VCaP (cell line): Measurements from ENCODE around the gene AMN1.
A peak's percentile ranks its signal among the peaks of the same experiment; 100 is the strongest.
"Not testable (repeated sequence)": the region's sequence is repeated elsewhere in the genome, so short reads cannot be mapped to it uniquely, and the experiment has no call there.

Experiments
- H3K27ac ChIP-seq: fragments of 450-650 bp; 2 replicates; pipeline ENCODE4 v1.5.1; 2017
- TF ChIP-seq, protein P1 (sequence below): fragments of 450-650 bp; conservative IDR thresholded peaks from 2 replicates; pipeline ENCODE4 v1.5.1; 2017; ENCODE audit warnings: mild to moderate bottlenecking, moderate library complexity

AMN1 gene

DNA sequence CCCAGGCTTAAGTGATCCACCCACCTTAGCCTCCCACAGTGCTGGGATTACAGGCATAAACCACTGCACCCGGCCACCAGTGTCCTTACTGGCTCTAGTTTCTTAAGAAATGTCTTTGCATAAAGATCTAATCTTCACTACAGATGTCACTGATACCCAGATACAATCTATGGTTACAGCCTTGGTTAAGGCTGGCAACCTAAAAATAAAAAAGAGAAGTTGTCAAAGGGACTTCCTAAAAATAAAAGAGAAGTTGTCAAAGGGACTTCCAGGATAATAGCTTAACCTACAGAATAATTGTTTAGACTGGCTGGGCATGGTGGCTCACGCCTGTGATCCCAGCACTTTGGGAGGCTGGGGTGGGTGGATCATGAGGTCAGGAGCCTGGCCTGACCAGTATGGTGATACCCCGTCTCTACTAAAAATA is 41.7 kb downstream of the AMN1 start:
- TF ChIP-seq, protein P1, sequence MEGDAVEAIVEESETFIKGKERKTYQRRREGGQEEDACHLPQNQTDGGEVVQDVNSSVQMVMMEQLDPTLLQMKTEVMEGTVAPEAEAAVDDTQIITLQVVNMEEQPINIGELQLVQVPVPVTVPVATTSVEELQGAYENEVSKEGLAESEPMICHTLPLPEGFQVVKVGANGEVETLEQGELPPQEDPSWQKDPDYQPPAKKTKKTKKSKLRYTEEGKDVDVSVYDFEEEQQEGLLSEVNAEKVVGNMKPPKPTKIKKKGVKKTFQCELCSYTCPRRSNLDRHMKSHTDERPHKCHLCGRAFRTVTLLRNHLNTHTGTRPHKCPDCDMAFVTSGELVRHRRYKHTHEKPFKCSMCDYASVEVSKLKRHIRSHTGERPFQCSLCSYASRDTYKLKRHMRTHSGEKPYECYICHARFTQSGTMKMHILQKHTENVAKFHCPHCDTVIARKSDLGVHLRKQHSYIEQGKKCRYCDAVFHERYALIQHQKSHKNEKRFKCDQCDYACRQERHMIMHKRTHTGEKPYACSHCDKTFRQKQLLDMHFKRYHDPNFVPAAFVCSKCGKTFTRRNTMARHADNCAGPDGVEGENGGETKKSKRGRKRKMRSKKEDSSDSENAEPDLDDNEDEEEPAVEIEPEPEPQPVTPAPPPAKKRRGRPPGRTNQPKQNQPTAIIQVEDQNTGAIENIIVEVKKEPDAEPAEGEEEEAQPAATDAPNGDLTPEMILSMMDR, result no peak
- H3K27ac ChIP-seq, result no peak overlapping the region

DNA sequence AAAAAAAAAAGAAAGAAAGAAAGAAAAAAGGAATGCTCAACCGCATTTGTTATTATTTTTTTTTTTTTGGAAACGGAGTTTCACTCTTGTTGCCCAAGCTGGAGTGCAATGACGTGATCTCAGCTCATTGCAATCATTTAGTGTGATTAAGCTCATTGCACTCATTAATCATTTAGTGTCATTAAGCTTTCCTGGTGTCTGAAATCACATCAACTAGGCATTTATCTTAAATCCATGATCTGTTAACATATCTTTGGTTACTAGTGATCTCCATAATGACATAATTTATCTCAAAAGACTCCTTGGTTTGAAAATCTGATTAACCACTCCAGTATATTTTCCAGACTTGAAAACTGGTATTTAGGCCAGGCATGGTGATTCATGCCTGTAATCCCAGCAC is 43.0 kb downstream of the AMN1 start:
- TF ChIP-seq, protein P1, result no peak
- H3K27ac ChIP-seq, result no peak overlapping the region

DNA sequence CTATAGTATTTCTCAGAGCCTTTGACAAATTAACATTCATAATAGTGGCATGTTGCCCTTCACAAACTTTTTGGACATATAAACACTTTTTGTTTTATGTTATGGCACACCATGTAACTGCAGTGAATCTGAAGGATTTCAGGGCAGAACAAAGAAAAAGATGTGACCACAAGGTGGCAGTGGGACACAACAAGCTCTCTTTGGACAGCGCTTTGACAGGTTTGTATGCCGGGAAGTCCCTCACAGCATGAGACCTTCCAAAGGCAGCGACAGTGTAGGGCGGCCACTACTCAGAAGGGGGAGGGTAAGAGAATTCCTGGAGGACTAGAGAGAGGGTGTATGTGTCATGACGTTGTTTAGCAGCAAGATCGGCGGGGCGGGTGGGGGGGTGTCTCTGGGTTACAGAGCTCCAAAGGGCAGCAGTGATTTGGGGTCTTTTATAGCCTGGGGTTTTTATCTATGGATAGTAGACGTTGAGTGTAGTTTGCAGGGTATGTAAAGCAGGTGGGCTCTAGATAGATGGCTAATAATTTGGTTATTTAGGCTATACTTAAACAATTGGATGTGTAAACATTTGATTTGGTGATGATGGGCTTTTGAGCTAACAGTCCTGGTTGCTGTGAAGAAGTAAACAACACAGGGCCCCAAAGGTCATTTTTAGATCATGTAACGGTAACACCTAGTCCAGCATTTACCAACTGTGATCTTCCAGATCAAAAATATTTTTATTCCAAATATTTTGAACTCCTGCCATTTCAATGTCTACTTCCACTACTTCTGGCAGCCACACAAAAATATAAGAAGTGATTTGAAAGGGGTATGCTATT is 46.5 kb downstream of the AMN1 start:
- no peak overlapping the region for H3K27ac ChIP-seq
- TF ChIP-seq, protein P1, result peak; percentile 95

DNA sequence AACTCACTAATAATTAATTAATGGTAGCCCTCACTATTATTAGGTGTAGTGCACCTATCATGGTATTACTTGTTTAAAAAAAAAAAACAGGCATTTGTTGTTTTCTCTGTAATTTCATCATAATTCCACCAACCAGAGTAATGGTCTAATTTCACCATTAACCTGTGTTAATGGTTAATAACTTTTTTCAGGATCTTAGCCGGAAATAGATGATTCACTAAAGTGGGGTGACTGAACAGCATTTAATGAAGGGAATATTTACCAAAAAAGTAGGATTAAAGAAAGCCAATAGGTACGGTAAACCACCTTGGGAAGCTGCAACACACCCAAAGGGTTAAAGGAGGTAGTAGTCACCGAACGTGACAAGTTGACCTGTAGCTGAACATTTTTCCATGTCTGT is 56.3 kb downstream of the AMN1 start:
- H3K27ac ChIP-seq, result no peak overlapping the region
- TF ChIP-seq, protein P1, result no peak

DNA sequence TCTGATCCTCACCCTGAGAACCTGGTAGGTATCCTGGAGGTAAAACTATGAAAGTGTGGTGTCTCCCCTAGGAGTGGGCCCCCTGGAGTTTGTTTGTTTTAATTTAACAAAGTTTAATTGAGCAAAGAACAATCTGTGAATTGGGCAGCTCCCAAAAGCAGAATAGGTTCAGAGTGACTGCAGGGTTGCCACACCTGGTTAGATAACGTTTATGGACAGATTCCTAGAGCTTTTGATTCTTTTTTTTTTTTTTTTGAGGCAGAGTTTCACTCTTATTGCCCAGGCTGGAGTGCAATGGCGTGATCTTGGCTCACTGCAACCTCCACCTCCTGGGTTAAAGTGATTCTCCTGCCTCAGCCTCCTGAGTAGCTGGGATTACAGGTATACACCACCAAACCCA is 59.2 kb downstream of the AMN1 start:
- not testable (repeated sequence) for H3K27ac ChIP-seq

DNA sequence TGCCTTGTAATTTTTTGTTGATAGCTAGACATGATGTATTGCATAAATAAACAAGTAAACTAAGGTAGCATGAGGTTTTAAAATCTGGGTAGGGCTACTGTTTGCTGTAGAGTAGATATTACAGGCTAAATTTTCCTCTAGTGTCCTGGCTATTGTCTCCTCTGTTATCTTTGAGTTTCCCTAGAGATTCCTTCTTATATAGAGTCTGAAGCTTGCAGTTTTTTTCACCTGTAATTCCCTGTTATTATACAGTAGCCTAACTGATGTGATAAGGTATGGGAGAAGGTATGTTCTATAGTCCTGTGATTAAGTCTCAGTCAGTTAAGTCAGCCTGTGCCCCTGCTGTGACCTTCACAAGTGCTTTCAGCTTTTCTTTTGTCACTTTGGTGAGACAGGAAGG is 59.8 kb downstream of the AMN1 start:
- TF ChIP-seq, protein P1, result no peak
- no peak overlapping the region for H3K27ac ChIP-seq

DNA sequence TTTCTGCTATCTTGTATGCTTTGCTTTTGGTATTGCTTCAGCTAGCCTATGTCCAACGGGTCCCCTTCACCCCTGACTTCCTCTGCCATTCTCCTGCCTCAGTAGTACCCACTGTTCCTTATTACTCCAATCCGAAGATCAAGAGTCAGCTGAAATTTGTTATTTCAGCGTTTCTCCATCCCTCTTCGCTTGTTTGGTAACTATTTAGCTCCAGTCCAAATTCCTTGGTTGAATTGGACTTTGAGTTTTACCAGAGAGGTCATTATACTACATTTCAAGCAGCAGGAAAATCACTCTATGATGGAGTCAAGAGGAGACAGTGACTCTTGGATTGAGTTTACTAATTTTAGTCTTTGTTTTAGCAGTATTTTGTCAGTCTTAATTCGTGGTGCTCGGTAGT is 64.8 kb downstream of the AMN1 start:
- no peak overlapping the region for H3K27ac ChIP-seq
- TF ChIP-seq, protein P1, result no peak

DNA sequence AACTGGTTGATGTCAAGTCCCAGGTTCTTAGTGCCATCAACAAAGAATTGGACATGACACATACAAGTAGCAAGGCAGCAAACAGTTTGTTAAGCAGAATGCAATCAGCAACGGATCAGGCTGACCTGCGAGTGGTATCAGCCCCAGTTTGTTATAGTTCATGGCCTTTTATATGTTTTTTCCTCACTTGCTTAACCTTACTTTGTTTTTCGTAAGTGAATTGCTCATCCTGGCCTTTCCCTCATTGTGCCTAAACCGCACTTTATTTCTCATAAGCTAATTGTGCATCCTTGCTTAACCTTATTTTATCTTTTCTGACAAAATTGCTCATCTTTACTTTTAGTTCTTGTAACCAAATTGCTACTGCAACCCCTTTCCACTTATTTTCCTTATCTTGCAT is 65.2 kb downstream of the AMN1 start:
- TF ChIP-seq, protein P1, result no peak
- no peak overlapping the region for H3K27ac ChIP-seq
